ENCODE data around the gene GRAMD2B. TPM values are rescaled to one million over a fixed set of nuclear protein-coding genes. Genes with fewer than 3 reads are reported as not detected.
"Not testable (repeated sequence)": the region's sequence is repeated elsewhere in the genome, so short reads cannot be mapped to it uniquely, and the experiment has no call there.

Gene GRAMD2B
- total RNA-seq, 1 donor from 2014 or later, result 18.3 TPM

DNA sequence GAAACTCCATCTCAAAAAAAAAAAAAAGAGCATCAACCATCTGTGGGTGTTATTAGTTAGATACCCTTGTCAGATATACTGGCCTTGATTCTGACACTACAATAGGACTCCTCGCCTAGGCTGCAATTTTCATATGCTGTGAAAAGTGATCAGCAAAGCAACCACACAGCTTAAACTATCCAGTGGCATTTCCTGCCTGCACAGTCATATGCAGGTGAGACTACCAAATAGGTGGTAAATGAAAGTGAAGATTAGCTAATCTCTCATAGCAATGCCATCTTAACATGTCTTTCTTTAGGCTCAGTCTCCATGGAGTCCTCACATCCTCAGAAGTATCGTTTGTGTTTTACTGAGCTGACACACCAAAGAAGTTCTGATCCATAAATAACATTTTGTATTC lies 40.8 kb downstream of the GRAMD2B start:
- Mint-ChIP-seq H3K36me3 (peaks cover 9% of the 10 kb centered on the region), H3K9me3 (no peaks in the 10 kb centered on the region), H3K27ac (no peak overlapping the region), H3K4me1 (ENCODE audit: unreplicated experiment) (peaks cover 30% of the 10 kb centered on the region), H3K27me3 (no peaks in the 10 kb centered on the region), H3K4me3 (no peak overlapping the region)
- TF ChIP-seq, protein P1, sequence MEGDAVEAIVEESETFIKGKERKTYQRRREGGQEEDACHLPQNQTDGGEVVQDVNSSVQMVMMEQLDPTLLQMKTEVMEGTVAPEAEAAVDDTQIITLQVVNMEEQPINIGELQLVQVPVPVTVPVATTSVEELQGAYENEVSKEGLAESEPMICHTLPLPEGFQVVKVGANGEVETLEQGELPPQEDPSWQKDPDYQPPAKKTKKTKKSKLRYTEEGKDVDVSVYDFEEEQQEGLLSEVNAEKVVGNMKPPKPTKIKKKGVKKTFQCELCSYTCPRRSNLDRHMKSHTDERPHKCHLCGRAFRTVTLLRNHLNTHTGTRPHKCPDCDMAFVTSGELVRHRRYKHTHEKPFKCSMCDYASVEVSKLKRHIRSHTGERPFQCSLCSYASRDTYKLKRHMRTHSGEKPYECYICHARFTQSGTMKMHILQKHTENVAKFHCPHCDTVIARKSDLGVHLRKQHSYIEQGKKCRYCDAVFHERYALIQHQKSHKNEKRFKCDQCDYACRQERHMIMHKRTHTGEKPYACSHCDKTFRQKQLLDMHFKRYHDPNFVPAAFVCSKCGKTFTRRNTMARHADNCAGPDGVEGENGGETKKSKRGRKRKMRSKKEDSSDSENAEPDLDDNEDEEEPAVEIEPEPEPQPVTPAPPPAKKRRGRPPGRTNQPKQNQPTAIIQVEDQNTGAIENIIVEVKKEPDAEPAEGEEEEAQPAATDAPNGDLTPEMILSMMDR (conservative IDR thresholded peaks at IDR 0.05), result no peak
- no peak for DNase-seq (ENCODE audit: extremely low spot score, unreplicated experiment)

DNA sequence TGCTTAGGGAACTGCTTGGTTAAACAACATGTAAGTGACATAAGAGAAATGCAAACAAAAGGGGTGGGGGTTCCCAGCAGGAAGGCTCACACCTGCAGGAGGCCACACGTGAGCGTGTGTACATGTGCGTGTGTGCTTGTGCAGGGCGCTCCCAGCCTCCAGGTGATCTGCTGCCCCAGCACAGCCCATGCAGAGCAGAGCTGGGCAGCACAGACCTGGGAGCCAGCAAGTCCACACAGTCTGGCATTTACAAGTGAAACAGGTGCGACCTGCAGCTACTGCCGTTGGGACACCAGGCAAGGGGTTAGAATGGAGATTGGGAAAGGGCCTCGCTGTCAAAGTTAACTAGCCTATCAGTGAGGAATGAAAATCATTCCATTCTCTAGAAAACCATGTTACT lies 41.8 kb downstream of the GRAMD2B start:
- no peak overlapping the region for H3K27ac Mint-ChIP-seq
- H3K4me3 Mint-ChIP-seq, result no peak overlapping the region
- no peaks in the 10 kb centered on the region for H3K27me3 Mint-ChIP-seq
- H3K9me3 Mint-ChIP-seq, result no peaks in the 10 kb centered on the region
- no peak for DNase-seq (ENCODE audit: extremely low spot score, unreplicated experiment)
- TF ChIP-seq, protein P1 (conservative IDR thresholded peaks at IDR 0.05), result no peak
- H3K36me3 Mint-ChIP-seq, result peaks cover 9% of the 10 kb centered on the region
- H3K4me1 Mint-ChIP-seq (ENCODE audit: unreplicated experiment), result peaks cover 30% of the 10 kb centered on the region

DNA sequence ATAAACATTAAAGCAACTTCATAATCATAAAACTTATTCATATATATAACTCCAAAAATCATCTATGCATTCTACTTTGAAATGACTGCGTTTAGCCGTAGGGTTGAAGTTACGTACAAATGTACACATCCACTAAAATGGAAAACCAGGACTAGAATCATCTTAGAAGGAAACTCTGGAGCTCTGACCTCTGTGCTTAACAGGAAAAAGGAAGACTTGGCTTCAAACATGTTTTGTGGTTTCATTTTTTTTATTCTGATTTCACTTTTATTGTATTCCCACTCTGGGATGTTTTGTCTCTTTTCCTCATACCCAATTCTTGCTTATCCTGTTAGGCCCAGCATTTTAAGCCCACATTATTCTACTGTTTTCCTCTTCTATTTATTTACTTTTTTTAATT lies 44.9 kb downstream of the GRAMD2B start:
- Mint-ChIP-seq H3K9me3 (no peaks in the 10 kb centered on the region), H3K36me3 (peaks cover 8% of the 10 kb centered on the region), H3K4me1 (ENCODE audit: unreplicated experiment) (peaks cover 26% of the 10 kb centered on the region), H3K27ac (no peak overlapping the region), H3K4me3 (no peak overlapping the region), H3K27me3 (no peaks in the 10 kb centered on the region)
- TF ChIP-seq, protein P1 (conservative IDR thresholded peaks at IDR 0.05), result no peak
- DNase-seq (ENCODE audit: extremely low spot score, unreplicated experiment), result no peak

DNA sequence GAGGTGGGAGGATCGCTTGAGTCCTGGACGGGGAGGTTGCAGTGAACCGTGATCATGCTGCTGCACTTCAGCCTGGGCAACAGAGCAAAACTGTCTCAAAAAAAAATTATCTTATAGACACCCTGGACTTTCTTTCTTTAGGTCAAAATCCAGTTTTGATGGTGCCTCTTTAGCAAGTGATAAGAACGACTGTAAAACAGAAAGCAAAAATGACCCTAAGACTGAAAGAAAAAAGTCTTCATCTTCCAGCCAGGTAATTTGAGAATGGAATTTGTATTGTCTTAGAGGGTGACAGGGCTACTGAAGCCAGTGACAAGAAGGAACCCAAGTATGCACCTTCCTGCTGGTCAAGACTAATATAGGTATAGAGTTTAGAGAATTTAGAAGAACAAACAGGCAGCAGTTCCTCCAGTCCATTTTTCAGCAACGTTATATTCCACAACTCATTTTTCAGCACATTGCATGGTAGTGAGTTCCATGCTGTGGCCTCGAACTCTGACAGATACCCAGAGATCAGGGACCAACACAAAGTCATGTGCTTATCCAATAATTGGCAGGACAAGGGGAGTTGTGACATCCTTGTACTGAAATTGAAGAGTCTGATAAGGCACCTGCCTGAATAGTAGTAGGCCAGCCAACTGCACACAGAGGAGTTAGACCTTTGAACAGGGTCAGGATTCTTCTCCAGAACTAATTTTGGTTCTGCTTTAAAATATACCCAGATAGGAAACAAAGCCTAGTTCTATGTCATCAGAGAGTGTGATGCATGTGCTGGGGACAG lies 46.5 kb downstream of the GRAMD2B start:
- DNase-seq (ENCODE audit: extremely low spot score, unreplicated experiment), result no peak
- H3K27me3 Mint-ChIP-seq, result no peaks in the 10 kb centered on the region
- TF ChIP-seq, protein P1 (conservative IDR thresholded peaks at IDR 0.05), result no peak
- H3K27ac Mint-ChIP-seq, result no peak overlapping the region
- H3K4me1 Mint-ChIP-seq (ENCODE audit: unreplicated experiment), result peaks cover 13% of the 10 kb centered on the region
- H3K4me3 Mint-ChIP-seq, result no peak overlapping the region
- H3K36me3 Mint-ChIP-seq, result peaks cover 13% of the 10 kb centered on the region
- no peaks in the 10 kb centered on the region for H3K9me3 Mint-ChIP-seq

DNA sequence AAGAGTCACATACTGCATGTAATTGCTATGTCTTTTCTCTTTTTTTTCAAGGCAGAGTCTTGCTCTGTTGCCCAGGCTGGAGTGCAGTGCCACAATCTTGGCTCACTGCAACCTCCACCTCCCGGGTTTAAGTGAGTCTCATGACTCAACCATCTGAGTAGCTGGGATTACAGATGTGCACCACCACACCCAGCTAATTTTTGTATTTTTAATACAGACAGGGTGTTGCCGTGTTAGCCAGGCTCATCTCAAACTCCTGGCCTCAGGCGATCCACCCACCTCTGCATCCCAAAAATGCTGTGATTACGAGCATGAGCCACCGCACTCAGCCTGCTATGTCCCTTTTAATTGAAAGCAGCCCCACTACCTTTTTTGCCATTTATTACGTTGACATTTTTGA lies 47.3 kb downstream of the GRAMD2B start:
- H3K9me3 Mint-ChIP-seq; H3K27ac Mint-ChIP-seq; DNase-seq (ENCODE audit: extremely low spot score, unreplicated experiment); H3K27me3 Mint-ChIP-seq; H3K4me1 Mint-ChIP-seq (ENCODE audit: unreplicated experiment); H3K4me3 Mint-ChIP-seq: not testable (repeated sequence)
- H3K36me3 Mint-ChIP-seq, result peaks cover 17% of the 10 kb centered on the region

DNA sequence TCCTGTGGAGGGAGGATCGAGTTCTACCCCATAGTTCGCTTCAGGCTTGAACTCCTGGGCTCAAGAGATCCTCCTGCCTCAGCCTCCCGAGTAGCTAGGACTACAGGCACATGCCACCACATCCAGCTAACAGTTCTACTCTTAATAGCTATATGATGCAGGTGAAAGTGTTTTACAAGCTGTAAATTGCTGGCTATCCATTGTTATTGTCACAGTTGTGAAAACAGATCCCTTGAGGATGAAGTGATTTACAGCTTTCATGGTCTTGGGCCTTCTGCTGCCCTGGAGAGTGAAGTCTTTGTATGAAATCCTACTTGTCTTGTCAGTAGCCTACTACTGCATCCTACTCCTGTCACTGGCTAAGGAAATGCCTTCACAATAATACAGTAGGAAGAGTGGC lies 48.0 kb downstream of the GRAMD2B start:
- Mint-ChIP-seq H3K9me3 (no peaks in the 10 kb centered on the region), H3K4me1 (ENCODE audit: unreplicated experiment) (peaks cover 9% of the 10 kb centered on the region), H3K36me3 (peaks cover 17% of the 10 kb centered on the region), H3K4me3 (no peak overlapping the region), H3K27ac (no peak overlapping the region), H3K27me3 (no peaks in the 10 kb centered on the region)
- TF ChIP-seq, protein P1 (conservative IDR thresholded peaks at IDR 0.05), result no peak
- DNase-seq (ENCODE audit: extremely low spot score, unreplicated experiment), result no peak
